Measurements from ENCODE around the gene AHNAK2. TPM values are rescaled to one million over a fixed set of nuclear protein-coding genes. Genes with fewer than 3 reads are reported as not detected.

Gene AHNAK2
- total and polyA plus RNA-seq, 2 experiments from 2014 or later, result 38.3 to 58.0 TPM

DNA sequence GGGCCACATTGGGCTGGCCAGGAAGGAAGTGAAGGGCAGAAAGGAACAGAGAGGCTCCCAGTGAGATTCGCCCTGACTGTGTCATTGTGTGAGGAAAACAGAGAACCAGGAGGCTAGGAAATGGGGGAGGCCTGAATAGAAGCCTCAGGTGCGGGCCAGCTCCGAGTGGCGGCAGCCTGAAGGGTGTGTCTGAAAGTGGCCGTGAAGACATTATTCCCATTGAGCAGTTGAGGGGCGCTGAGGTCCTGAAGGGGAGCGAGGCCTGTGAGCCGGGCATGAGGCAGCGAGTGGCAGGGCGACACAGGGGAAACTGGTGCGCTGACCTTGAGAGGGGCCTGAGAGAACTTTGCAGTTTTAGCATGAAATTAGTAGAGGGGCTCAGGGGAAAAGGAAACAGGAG lies 14.3 kb upstream of the AHNAK2 start:
- no peak overlapping the region for H3K9ac ChIP-seq
- H3K27me3 ChIP-seq (replicated peaks; ENCODE audit: insufficient read depth), result no peaks in the 10 kb centered on the region
- no peak for DNase-seq
- no peak for TF ChIP-seq EZH2 (IDR thresholded peaks at IDR 0.05; ENCODE audit: insufficient read depth, poor library complexity, severe bottlenecking)
- no peak for TF ChIP-seq EZH2phosphoT487 (IDR thresholded peaks at IDR 0.05; ENCODE audit: insufficient read depth, low read depth)
- no peaks in the 10 kb centered on the region for H3K36me3 ChIP-seq (ENCODE audit: low read depth)
- H3K79me2 ChIP-seq (ENCODE audit: insufficient read depth), result no peaks in the 10 kb centered on the region
- in situ Hi-C loops (cut with MboI), result no loop called here
- no peak overlapping the region for H2AFZ ChIP-seq
- no peak overlapping the region for H3K27ac ChIP-seq
- 93 to 94% methylated on average over 11 of the region's 11 CpGs for WGBS, 2 experiments (ENCODE audit: low coverage in 1 of 2, low lambda C conversion rate in 2 of 2, missing lambda C conversion rate in 2 of 2)
- H3K9me2 ChIP-seq (ENCODE audit: insufficient read depth), result no peaks in the 10 kb centered on the region
- no peaks in the 10 kb centered on the region for H3F3A ChIP-seq (ENCODE audit: insufficient read depth)
- no peaks in the 10 kb centered on the region for H3K9me3 ChIP-seq (ENCODE audit: low read depth)
- H4K20me1 ChIP-seq (ENCODE audit: insufficient read depth), result no peaks in the 10 kb centered on the region
- H3K4me2 ChIP-seq (ENCODE audit: unreplicated experiment), result no peak overlapping the region
- H3K4me3 ChIP-seq, result no peak overlapping the region
- H3K4me1 ChIP-seq (ENCODE audit: insufficient read depth), result no peaks in the 10 kb centered on the region

DNA sequence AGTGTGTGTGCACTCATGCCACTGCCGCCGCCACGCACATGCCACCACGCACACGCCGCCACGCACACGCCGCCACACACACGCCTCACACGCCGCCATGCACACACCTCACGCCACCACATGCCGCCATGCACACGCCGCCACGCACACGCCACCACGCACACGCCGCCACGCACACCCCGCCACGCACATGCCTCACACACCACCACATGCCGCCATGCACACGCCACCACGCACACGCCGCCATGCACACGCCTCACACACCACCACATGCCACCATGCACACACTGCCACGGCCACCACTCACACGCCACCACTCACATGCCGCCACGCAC lies 13.7 kb upstream of the AHNAK2 start:
- Histone ChIP-seq H4K20me1 (ENCODE audit: insufficient read depth) (no peaks in the 10 kb centered on the region), H3K36me3 (ENCODE audit: low read depth) (no peaks in the 10 kb centered on the region), H3K27ac (no peak overlapping the region), H3K4me3 (no peak overlapping the region), H3K9ac (no peak overlapping the region), H3K79me2 (ENCODE audit: insufficient read depth) (no peaks in the 10 kb centered on the region), H3K27me3 (replicated peaks; ENCODE audit: insufficient read depth) (no peaks in the 10 kb centered on the region), H3K9me2 (ENCODE audit: insufficient read depth) (no peaks in the 10 kb centered on the region), H3K4me2 (ENCODE audit: unreplicated experiment) (no peak overlapping the region), H3K9me3 (ENCODE audit: low read depth) (no peaks in the 10 kb centered on the region), H3K4me1 (ENCODE audit: insufficient read depth) (no peaks in the 10 kb centered on the region), H2AFZ (no peak overlapping the region), H3F3A (ENCODE audit: insufficient read depth) (no peaks in the 10 kb centered on the region)
- in situ Hi-C loops (cut with MboI), result no loop called here
- no peak for DNase-seq
- 92 to 98% methylated on average over 5 to 34 of the region's 34 CpGs for WGBS, 2 experiments (ENCODE audit: low coverage in 1 of 2, low lambda C conversion rate in 2 of 2, missing lambda C conversion rate in 2 of 2)
- no peak for TF ChIP-seq EZH2phosphoT487 (IDR thresholded peaks at IDR 0.05; ENCODE audit: insufficient read depth, low read depth)
- no peak for TF ChIP-seq EZH2 (IDR thresholded peaks at IDR 0.05; ENCODE audit: insufficient read depth, poor library complexity, severe bottlenecking)

DNA sequence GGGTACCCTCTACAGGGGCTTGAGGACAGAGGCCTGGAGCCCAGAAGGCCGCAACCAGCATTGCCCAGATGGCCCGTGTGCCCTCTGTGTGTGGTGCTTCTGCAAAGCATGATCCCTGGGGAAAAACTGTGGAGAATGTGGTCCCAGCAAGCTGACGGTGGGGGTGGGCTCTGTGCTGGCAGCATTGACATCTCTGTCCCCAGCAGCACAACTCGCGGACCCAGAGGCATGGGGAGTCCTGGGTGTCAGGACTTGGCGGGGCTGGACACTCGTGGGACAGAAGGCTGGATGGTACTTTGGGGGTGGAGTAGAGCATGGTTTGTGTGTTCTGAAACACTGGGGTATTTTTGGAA lies 11.8 kb upstream of the AHNAK2 start:
- Histone ChIP-seq H3F3A (ENCODE audit: insufficient read depth) (no peaks in the 10 kb centered on the region), H2AFZ (no peak overlapping the region), H3K27ac (no peak overlapping the region), H3K27me3 (replicated peaks; ENCODE audit: insufficient read depth) (no peaks in the 10 kb centered on the region), H3K9me3 (ENCODE audit: low read depth) (no peaks in the 10 kb centered on the region), H3K36me3 (ENCODE audit: low read depth) (no peaks in the 10 kb centered on the region), H3K79me2 (ENCODE audit: insufficient read depth) (no peaks in the 10 kb centered on the region), H3K4me3 (no peak overlapping the region), H4K20me1 (ENCODE audit: insufficient read depth) (no peaks in the 10 kb centered on the region), H3K4me1 (ENCODE audit: insufficient read depth) (peaks cover 5% of the 10 kb centered on the region), H3K9me2 (ENCODE audit: insufficient read depth) (no peaks in the 10 kb centered on the region), H3K9ac (no peak overlapping the region), H3K4me2 (ENCODE audit: unreplicated experiment) (no peak overlapping the region)
- in situ Hi-C loops (cut with MboI), result no loop called here
- no peak for TF ChIP-seq EZH2phosphoT487 (IDR thresholded peaks at IDR 0.05; ENCODE audit: insufficient read depth, low read depth)
- no peak for TF ChIP-seq EZH2 (IDR thresholded peaks at IDR 0.05; ENCODE audit: insufficient read depth, poor library complexity, severe bottlenecking)
- DNase-seq, result no peak
- 83 to 85% methylated on average over 7 of the region's 7 CpGs for WGBS, 2 experiments (ENCODE audit: low coverage in 1 of 2, low lambda C conversion rate in 2 of 2, missing lambda C conversion rate in 2 of 2)

DNA sequence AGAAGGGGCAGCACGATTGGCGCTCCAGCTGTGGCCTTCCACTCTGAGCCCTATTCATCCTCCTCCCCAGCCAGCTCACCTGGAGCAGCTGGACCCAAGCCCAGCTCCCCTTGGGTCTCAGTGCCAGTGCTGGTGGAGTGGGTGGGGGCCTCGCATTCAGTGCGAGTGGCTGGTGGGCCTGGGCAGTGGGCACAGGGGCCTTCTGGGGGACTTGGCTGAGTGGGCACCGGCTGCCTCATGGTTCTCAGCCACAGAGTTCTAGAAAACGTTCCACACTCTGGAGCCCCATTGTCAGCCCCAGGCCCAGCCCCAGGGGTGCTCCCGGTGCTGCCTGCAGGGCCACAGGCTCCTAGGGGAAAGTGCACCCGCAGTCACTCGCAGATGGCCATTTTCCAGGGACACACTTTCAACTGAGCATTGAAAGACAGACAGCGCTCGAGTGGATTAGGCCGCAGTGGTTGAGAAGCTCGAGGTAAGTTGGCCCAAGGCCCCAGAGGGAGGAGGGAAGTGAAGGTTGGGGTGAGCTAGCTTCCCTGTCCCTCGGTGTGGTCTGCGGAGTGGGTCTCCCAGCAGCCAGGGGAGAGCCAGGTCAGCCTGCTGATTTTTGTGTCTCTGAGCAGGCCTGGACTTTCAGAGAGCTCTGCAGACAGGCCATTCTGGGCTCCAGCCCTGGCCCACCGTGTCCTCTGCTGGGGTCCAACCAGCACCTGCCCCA lies 11.2 kb upstream of the AHNAK2 start:
- peaks cover 5% of the 10 kb centered on the region for H3K4me1 ChIP-seq (ENCODE audit: insufficient read depth)
- no peaks in the 10 kb centered on the region for H3K79me2 ChIP-seq (ENCODE audit: insufficient read depth)
- H3F3A ChIP-seq (ENCODE audit: insufficient read depth), result no peaks in the 10 kb centered on the region
- H3K9me3 ChIP-seq (ENCODE audit: low read depth), result no peaks in the 10 kb centered on the region
- no peak for DNase-seq
- TF ChIP-seq EZH2phosphoT487 (IDR thresholded peaks at IDR 0.05; ENCODE audit: insufficient read depth, low read depth) (no peak), EZH2 (IDR thresholded peaks at IDR 0.05; ENCODE audit: insufficient read depth, poor library complexity, severe bottlenecking) (no peak)
- in situ Hi-C loops (cut with MboI), result no loop called here
- no peak overlapping the region for H3K9ac ChIP-seq
- H3K4me2 ChIP-seq (ENCODE audit: unreplicated experiment), result no peak overlapping the region
- no peaks in the 10 kb centered on the region for H3K27me3 ChIP-seq (replicated peaks; ENCODE audit: insufficient read depth)
- no peak overlapping the region for H2AFZ ChIP-seq
- H3K4me3 ChIP-seq, result no peak overlapping the region
- H3K9me2 ChIP-seq (ENCODE audit: insufficient read depth), result no peaks in the 10 kb centered on the region
- no peaks in the 10 kb centered on the region for H4K20me1 ChIP-seq (ENCODE audit: insufficient read depth)
- 81 to 84% methylated on average over 13 to 16 of the region's 16 CpGs for WGBS, 2 experiments (ENCODE audit: low coverage in 1 of 2, low lambda C conversion rate in 2 of 2, missing lambda C conversion rate in 2 of 2)
- no peaks in the 10 kb centered on the region for H3K36me3 ChIP-seq (ENCODE audit: low read depth)
- H3K27ac ChIP-seq, result no peak overlapping the region
